ACHN (cell line): ENCODE measurements around the gene TENT4B.
A peak's percentile ranks its signal among the peaks of the same experiment; 100 is the strongest.
"Not testable (repeated sequence)": the region's sequence is repeated elsewhere in the genome, so short reads cannot be mapped to it uniquely, and the experiment has no call there.

ENCODE experiments used
- DNase-seq: peaks from one replicate; pipeline ENCODE4 v3.0.0-alpha.2; 2015
- in situ Hi-C: cut with HindIII; loops from 2 replicates; pipeline ENCODE4 v1.10.0; 2017; ENCODE audit warnings: low sequenced_read_pairs, low pct_ligation_motif_present, low pct_unique_long_range_greater_than_20kb

The TENT4B gene

DNA sequence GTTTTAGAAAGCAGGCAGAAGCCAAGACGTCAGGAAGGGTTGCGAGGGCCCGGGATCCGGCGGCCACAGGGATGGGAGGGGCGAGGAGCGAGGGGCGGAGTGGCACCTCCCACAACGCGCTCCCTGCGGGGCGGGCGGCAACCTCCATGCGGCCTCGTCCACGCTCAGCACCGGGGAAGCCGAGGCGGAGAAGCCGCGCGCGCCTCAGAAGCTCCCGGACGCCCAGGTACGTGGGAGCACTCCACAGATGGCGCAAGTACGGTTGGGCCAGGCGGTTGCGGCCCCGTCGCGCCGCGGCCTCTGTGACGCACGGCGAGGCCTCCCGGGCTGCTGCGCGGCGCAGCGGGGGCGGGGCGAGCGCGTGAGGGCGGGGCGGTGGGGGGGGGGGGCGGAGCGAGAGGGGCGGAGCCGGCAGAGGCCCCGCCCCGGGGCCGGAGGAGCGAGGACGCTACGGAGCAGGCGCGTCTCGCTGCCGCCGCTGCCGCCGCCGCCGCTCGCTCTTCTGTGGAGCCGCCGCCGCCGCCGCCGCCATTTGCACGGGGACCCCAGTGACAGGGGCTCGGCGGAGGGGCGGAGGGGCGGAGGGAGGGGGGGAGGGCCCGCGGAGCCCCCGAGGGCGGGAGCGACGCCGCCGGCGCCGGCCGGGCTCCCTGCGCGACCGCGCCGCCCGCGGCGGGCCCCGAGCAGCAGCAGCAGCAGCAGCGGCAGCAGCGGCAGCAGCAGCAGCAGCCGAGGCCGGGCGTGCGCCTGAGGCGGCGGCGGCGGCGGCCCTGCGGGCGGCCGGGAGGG is at the start of gene TENT4B:
TENT4B (plus strand) TSS at position 500 of the 789 bp plus-strand sequence. CDS start 316 bp downstream, outside the sequence.
- in situ Hi-C loops = no loop called here
- DNase-seq = peak; percentile 82

DNA sequence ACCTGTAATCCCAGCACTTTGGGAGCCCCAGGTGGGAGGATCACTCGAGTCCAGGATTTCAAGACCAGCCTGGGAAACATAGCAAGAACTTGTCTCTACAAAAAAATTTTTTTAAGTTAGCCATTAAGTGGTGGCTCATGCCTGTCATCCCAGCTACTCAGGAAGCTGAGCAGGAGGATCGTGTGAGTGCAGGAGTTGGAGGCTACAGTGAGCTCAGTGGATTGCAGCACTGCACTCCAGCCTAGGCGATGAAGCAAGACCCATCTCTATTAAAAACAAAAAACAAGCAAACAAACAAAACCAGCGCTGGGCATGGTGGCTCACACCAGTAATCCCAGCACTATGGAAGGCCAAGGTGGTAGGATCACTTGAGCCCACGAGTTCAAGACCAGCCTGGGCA is 49.3 kb upstream of the TENT4B start:
- in situ Hi-C loops = no loop called here

DNA sequence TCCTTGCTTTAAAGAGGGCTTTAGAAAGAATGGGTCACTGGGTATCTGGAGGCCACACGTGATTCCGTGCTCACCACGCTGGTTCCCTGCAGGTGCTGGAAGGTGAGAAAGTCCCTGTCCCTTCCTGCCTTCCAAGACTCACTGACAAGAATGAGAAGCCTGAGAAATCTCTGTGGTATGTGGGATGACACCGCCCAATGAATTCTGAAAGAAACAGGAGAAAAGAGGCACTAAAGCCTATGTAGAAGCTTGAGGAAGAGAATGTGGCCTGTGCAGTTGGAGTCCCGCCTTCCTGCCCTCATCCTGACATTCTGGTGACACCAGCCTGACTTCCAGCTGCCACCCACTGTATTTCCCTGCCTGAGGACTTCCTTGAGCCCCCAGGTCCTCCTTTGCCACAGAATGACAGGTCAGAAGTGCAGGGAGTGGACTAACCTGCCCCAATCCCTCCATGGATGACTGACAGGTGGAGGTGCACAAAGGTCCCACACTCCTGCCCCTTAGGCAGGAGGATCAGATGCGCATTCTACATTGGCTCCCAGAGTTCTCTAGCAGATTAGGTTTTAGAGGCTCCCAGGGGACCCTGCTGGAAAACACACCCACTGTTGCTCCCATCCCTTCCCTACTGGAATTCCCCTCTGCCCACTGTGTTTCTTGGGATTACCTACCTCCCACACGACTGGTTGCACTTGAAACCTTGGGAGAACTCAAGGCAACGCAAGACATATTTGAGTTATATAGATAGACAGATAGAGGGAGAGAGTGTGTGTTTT is 38.6 kb upstream of the TENT4B start:
- no peak for DNase-seq
- in situ Hi-C loops = no loop called here

More for the DNA sequence above, 49.3 kb upstream of the TENT4B start:
- DNase-seq = peak; percentile 81

DNA sequence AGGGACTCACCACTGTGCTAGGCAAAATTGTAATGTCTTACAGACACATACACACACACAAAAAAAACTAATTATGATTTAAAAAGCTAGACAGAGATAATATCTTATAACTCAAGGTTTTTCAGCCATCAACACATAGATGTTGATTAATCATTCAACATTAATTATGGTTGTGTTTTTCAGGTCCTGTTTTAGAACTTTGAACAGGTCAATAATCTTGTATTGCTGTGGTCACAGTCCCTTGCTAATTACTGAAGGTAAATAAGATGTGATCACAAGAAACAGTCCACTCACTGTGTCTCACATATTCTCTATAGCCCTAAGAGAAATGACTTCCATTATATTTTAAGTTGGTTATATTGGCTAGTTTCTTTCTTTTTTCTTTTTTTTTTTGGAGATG is 32.4 kb upstream of the TENT4B start:
- no peak for DNase-seq
- in situ Hi-C loops = no loop called here

DNA sequence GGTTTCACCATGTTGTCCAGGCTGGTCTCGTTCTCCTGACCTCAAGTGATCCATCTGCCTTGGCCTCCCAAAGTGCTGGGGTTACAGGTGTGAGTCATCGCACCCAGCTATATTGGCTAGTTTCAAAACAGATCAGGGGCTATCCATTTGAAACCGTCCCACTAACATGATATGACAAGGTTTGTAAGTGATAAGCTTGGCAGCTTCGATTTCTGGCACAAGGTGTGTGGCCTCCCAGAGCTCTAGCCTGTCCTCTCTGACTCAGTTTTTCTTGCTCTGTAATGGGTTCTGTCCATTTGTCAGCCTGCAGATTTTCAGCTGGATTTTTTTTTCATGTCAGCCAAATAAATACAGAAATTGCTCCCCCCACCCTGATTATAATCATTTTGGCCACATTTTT is 31.8 kb upstream of the TENT4B start:
- in situ Hi-C loops = no loop called here
- no peak for DNase-seq

GRCh38 chr16:50121721-50122445 is 31.2 kb upstream of the TENT4B start:
- no peak for DNase-seq

DNA sequence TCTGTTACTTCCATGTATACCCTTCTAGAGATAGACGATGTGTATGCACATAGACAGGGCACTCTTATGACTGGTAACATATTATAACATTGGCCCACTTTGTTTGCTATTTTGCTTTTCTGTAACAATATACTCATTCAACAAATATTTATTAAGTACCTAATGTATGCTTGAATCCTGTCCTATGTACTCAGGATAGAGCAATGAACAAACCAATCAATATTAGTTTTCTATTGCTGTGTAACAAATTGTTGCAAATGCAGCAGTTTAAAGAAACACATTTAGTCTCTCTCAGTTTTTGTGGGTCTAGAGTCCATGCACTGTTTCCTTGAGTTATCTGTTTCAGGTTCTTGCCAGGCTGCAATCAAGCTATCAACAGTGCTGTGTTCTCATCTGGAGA is 29.7 kb upstream of the TENT4B start:
- DNase-seq = no peak
- in situ Hi-C loops = no loop called here

More at GRCh38 chr16:50121721-50122445, 31.2 kb upstream of the TENT4B start:
- in situ Hi-C loops = no loop called here

GRCh38 chr16:50124769-50125168 is 28.3 kb upstream of the TENT4B start:
- DNase-seq = no peak
- in situ Hi-C loops = no loop called here

DNA sequence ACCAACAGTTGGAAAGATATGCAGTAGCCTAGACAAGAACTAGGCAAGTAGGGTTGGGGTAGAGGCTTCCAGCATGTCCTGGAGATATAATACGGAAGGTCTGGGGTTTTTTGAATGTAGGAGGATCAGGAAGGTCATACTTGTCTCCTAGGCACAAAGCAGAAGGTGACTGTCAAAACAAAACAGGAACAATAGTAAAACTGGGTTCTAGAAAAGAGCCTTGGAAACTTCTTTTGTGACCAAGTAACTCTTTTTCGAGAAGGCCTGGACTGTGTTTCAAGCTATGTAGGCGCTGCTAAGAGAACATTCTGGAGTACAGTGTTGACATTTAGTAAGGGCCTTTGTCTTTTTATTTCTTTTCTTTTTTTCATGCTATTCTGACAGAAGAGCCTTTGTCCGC is 26.9 kb upstream of the TENT4B start:
- no peak for DNase-seq
- in situ Hi-C loops = no loop called here

DNA sequence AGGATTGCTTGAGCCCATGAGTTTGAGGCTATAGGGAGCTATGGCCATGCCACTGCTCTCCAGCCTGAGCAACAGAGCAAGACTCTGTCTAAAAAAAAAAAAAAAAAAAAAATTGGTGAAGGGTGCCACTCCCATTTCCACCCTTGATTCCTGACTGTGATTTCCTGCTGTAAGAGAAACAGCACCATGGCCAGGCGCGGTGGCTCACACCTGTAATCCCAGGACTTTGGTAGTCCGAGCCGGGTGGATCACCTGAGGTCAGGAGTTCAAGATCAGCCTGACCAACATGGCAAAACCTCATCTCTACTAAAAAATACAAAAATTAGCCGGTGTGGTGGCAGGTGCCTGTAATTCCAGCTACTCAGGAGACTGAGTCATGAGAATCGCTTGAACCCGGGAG is 20.5 kb upstream of the TENT4B start:
- DNase-seq, in situ Hi-C loops: not testable (repeated sequence)

DNA sequence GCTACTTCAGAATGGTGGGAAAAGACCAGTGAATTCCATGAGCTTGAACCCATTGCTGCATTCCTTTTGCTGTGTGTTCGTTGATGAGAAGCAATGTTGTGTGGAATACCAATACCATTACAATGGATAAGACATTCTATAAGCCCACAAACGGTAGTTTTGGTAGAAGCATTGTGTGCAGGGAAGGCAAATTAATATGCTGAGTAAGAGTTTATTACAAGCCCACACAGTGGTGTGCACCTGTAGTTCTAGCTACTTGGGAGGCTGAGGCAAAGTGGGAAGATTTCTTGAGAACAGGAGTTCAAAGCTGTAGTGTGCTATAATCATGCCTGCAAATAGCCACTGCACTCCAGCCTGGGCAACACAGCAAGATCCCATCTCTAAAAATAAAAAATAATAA is 19.9 kb upstream of the TENT4B start:
- in situ Hi-C loops = no loop called here

DNA sequence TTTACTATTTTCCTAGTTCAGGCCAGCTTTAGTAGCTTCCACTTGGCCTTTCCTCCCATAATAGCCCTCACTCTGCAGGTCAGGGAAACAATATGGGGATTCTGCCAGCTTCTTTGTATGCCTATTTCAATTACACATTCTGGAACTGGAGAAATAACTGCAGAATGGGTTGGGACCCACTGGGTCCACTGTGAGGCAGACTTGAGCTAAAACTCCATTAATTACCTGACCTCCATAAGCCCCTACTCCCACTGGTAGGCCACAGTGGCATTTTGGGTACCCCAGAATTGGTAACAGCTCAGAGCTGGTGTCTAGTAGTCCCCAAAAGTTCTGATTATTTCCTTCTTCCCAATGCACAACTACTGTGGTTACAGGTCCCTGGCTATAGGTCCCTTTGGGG is 16.7 kb upstream of the TENT4B start:
- peak; percentile 17 for DNase-seq
- in situ Hi-C loops = no loop called here

More for the DNA sequence above, 19.9 kb upstream of the TENT4B start:
- DNase-seq = no peak

GRCh38 chr16:50137268-50137667 is 15.8 kb upstream of the TENT4B start:
- in situ Hi-C loops = no loop called here
- DNase-seq = no peak

- DNase-seq = no peak
- in situ Hi-C loops = no loop called here
Observed at GRCh38 chr16:50139580-50139979, 13.5 kb upstream of the TENT4B start.

DNA sequence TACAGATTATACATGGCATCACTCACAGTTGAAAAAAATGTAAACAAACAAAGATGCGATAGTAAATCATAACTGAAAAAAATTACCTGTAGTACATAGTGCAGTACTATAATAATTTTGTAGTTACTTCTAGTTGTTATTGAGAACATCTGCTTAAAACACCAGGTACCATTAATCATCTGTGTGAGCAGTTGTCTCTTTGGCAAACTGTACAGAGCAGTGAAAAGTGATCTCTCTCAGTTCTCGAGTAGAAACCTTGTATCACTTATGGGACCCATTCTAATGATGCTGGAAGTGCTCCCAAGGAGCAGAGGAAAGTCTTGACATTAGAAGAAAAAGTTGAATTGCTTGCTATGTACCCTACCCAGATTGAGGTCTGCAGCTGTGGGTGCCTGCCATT is 8.9 kb upstream of the TENT4B start:
- no peak for DNase-seq
- in situ Hi-C loops = no loop called here

DNA sequence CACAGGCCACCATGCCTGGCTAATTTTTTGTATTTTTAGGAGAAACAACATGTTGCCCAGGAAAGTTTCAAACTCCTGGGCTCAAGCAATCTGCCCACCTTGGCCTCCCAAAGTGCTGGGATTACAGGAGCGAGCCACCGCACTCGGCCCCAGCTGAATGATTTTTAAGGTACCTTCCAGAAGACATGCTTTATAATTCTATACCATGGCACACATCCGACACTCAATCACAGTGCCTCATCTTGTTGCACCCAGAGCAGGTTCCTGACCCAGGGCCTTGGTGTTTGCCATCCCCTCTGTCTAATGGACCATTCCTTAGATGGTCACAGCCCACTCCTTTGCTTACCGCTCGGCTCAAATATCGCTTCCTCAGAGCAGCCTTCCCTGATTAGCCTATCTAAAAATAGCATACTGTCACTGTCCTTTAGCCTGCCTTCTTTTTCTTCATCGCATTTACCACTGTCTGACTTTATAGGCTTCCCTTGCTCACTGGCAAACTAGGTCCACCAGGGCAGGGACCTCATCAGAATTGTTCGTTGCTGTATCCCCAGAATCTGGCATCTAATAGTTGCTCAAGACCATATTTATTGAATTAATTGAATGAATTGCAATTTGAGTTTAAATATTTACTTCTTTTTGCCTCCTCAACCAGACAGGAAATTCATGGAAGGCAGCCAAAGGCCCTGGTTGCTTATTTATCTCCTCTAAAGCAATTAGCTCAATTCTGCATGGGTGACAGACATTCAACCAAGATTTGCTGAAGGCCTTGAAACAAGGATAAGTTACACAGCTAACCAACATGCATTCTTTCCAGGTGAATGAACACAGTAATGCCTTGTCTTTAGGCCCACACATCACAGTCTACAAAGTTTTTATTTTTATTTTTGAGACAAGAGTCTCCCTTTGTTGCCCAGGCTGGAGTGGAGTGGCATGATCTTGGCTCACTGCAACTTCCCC is 6.3 kb upstream of the TENT4B start:
- no peak for DNase-seq
- in situ Hi-C loops = no loop called here

DNA sequence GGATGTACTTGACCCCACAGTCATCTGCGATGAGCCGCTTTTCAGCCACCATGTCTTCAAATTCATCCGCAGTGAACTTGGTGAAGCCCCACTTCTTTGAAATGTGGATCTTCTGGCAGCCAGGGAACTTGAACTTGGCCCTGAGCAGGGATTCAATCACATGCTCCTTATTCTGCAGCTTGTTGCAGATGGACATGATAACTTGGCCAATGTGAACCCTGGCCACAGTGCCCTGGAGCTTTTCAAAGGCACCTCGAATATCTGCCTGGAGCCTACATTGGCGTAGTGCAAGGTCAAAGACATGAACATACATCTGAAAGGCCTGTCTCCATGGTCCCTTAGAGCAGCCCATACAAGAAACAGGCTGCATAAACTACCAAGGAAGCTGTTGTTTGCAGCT is 1.8 kb upstream of the TENT4B start:
- in situ Hi-C loops = no loop called here
- no peak for DNase-seq

- in situ Hi-C loops = no loop called here
- DNase-seq = no peak
Observed at GRCh38 chr16:50151756-50152155, 1.4 kb upstream of the TENT4B start.
